Esophagus (tissue), 2 donors: ENCODE data around the gene NCR2. TPM values are rescaled to one million over a fixed set of nuclear protein-coding genes. Genes with fewer than 3 reads are reported as not detected.
"Not testable (repeated sequence)": the region's sequence is repeated elsewhere in the genome, so short reads cannot be mapped to it uniquely, and the experiment has no call there.

Experiments
- H3K27ac ChIP-seq, 2 donors: one replicate each; pipeline ENCODE4 v1.5.1; 2013; ENCODE audit warnings: low read depth in 2 of 2, mild to moderate bottlenecking in 2 of 2, inconsistent platforms in 1 of 2, low read length in 1 of 2, moderate library complexity in 1 of 2
- H3K27me3 ChIP-seq, 2 donors: one replicate each; pipeline ENCODE4 v1.6.1; 2013; ENCODE audit warnings: low read length in 2 of 2, control low read depth in 1 of 2, mild to moderate bottlenecking in 1 of 2; ENCODE audit not compliant: insufficient read depth in 2 of 2, control insufficient read depth in 1 of 2
- H3K36me3 ChIP-seq, 2 donors: one replicate each; pipeline ENCODE4 v1.6.1; 2013; ENCODE audit warnings: low read length in 1 of 2; ENCODE audit not compliant: control insufficient read depth in 2 of 2, insufficient read depth in 2 of 2
- H3K4me1 ChIP-seq, 2 donors: one replicate each; pipeline ENCODE4 v1.6.1; 2013; ENCODE audit warnings: low read length in 1 of 2; ENCODE audit not compliant: control insufficient read depth in 2 of 2, insufficient read depth in 2 of 2
- H3K4me3 ChIP-seq, 2 donors: one replicate each; pipeline ENCODE4 v1.5.1; 2013; ENCODE audit warnings: low read length in 2 of 2, mild to moderate bottlenecking in 2 of 2, low read depth in 1 of 2, moderate library complexity in 1 of 2
- H3K9me3 ChIP-seq, 2 donors: one replicate each; pipeline ENCODE4 v1.6.1; 2013; ENCODE audit warnings: mild to moderate bottlenecking in 2 of 2, low read depth in 1 of 2, low read length in 1 of 2, moderate library complexity in 1 of 2; ENCODE audit not compliant: control insufficient read depth in 2 of 2, insufficient read depth in 1 of 2
- WGBS, 2 donors: extraction: QIAGEN DNeasy Blood & Tissue Kit; methylation state at CpG; one replicate each; pipeline ENCODE4 v1.1.7; 2013; 5-methylcytosine and 5-hydroxymethylcytosine counted together
- polyA plus RNA-seq, 2 donors: library from polyadenylated mRNA; stranded (reverse); fragments of 200-250 nt; gene quantifications; one replicate each; pipeline ENCODE4 v1.2.3, GENCODE V29; 2013
- donor health status: healthy with polysubstance abuse.
- donor health status: Bipolar disorder and iron deficiency.

NCR2 gene
- not detected for polyA plus RNA-seq

GRCh38 chr6:41335296-41335695 is at the start of gene NCR2:
TSS of gene NCR2 (plus strand) at chr6:41335608. CDS start at chr6:41335877, 269 bp downstream.
- H3K27me3 ChIP-seq, result no peaks in the 10 kb centered on the region
- no peaks in the 10 kb centered on the region for H3K9me3 ChIP-seq
- WGBS, 2 donors, result 87 to 88% methylated on average over 5 of the region's 5 CpGs
- H3K36me3 ChIP-seq, result no peaks in the 10 kb centered on the region
- H3K27ac ChIP-seq, result no peak within 1 kb of the TSS
- no peak within 1 kb of the TSS for H3K4me3 ChIP-seq
- peaks cover 0 to 3% of the 10 kb centered on the region in 2 donors for H3K4me1 ChIP-seq

GRCh38 chr6:41286544-41287346 is 48.7 kb upstream of the NCR2 start, which contains the start of gene TREM1:
TSS of gene TREM1 (minus strand) at chr6:41286682. CDS start at chr6:41286655, 27 bp downstream.
- Histone ChIP-seq H3K9me3 (no peaks in the 10 kb centered on the region), H3K4me3 (no peak within 1 kb of the TSS), H3K27me3 (no peaks in the 10 kb centered on the region), H3K27ac (no peak within 1 kb of the TSS), H3K36me3 (no peaks in the 10 kb centered on the region), H3K4me1 (no peaks in the 10 kb centered on the region)
- WGBS, 2 donors, result 75 to 76% methylated on average over 8 of the region's 8 CpGs

- H3K27me3 ChIP-seq, result no peaks in the 10 kb centered on the region
- H3K36me3 ChIP-seq, result no peaks in the 10 kb centered on the region
- H3K4me3 ChIP-seq, result no peak overlapping the region
- H3K9me3 ChIP-seq, result no peaks in the 10 kb centered on the region
- 38 to 45% methylated on average over 6 of the region's 6 CpGs for WGBS, 2 donors
- H3K4me1 ChIP-seq, result no peaks in the 10 kb centered on the region
- H3K27ac ChIP-seq, result no peak overlapping the region
Measured at GRCh38 chr6:41288030-41288753, 47.2 kb upstream of the NCR2 start.

- H3K27ac ChIP-seq, result no peak overlapping the region
- 62 to 80% methylated on average over 2 of the region's 2 CpGs for WGBS, 2 donors
Measured at GRCh38 chr6:41288754-41289129, 46.7 kb upstream of the NCR2 start.

GRCh38 chr6:41289815-41290214 is 45.6 kb upstream of the NCR2 start:
- Histone ChIP-seq H3K4me3 (no peak overlapping the region), H3K27ac (no peak overlapping the region), H3K36me3 (no peaks in the 10 kb centered on the region), H3K27me3 (no peaks in the 10 kb centered on the region), H3K9me3 (no peaks in the 10 kb centered on the region), H3K4me1 (no peaks in the 10 kb centered on the region)
- 85 to 89% methylated on average over 4 of the region's 4 CpGs for WGBS, 2 donors

More at GRCh38 chr6:41288754-41289129, 46.7 kb upstream of the NCR2 start:
- H3K27me3 ChIP-seq, result no peaks in the 10 kb centered on the region
- H3K9me3 ChIP-seq, result no peaks in the 10 kb centered on the region
- H3K4me3 ChIP-seq, result no peak overlapping the region
- H3K36me3 ChIP-seq, result no peaks in the 10 kb centered on the region
- H3K4me1 ChIP-seq, result no peaks in the 10 kb centered on the region

GRCh38 chr6:41291717-41292116 is 43.7 kb upstream of the NCR2 start:
- H3K27ac ChIP-seq, result no peak overlapping the region
- 62 to 79% methylated on average over 1 of the region's 1 CpG for WGBS, 2 donors
- no peak overlapping the region for H3K4me3 ChIP-seq

GRCh38 chr6:41294214-41294872 is 41.1 kb upstream of the NCR2 start:
- Histone ChIP-seq H3K27me3 (no peaks in the 10 kb centered on the region), H3K4me3 (no peak overlapping the region), H3K4me1 (no peaks in the 10 kb centered on the region), H3K36me3 (no peaks in the 10 kb centered on the region), H3K27ac (no peak overlapping the region), H3K9me3 (no peaks in the 10 kb centered on the region)
- 85 to 87% methylated on average over 3 of the region's 3 CpGs for WGBS, 2 donors

More at GRCh38 chr6:41291717-41292116, 43.7 kb upstream of the NCR2 start:
- H3K4me1 ChIP-seq, result no peaks in the 10 kb centered on the region
- no peaks in the 10 kb centered on the region for H3K36me3 ChIP-seq
- no peaks in the 10 kb centered on the region for H3K9me3 ChIP-seq
- H3K27me3 ChIP-seq, result no peaks in the 10 kb centered on the region

GRCh38 chr6:41297248-41297647 is 38.2 kb upstream of the NCR2 start:
- not testable (repeated sequence) for H3K27ac ChIP-seq, H3K4me3 ChIP-seq, H3K27me3 ChIP-seq, H3K9me3 ChIP-seq, H3K4me1 ChIP-seq, H3K36me3 ChIP-seq
- 68 to 69% methylated on average over 5 of the region's 5 CpGs for WGBS, 2 donors

GRCh38 chr6:41298785-41299502 is 36.5 kb upstream of the NCR2 start:
- H3K4me1 ChIP-seq, result no peaks in the 10 kb centered on the region
- no peak overlapping the region for H3K4me3 ChIP-seq
- H3K27ac ChIP-seq, result no peak overlapping the region
- no peaks in the 10 kb centered on the region for H3K27me3 ChIP-seq
- H3K36me3 ChIP-seq, result no peaks in the 10 kb centered on the region
- no peaks in the 10 kb centered on the region for H3K9me3 ChIP-seq
- 56 to 60% methylated on average over 3 of the region's 3 CpGs for WGBS, 2 donors
